K562 (cell line): ENCODE measurements around the gene SH2D3A. TPM values are rescaled to one million over a fixed set of nuclear protein-coding genes. Genes with fewer than 3 reads are reported as not detected.

Experiments
- CBX3 ChIP-seq, 2 experiments: IDR thresholded peaks; 1 replicate in 1 of 2; 2 replicates in 1 of 2; pipeline ENCODE4 v1.6.1; 2012; ENCODE audit warnings: inconsistent platforms in 2 of 2, low read length in 2 of 2, borderline replicate concordance in 1 of 2, control low read depth in 1 of 2
- JUND ChIP-seq, 2 experiments: IDR thresholded peaks; 2 replicates in 1 of 2; 3 replicates in 1 of 2; pipeline ENCODE4 v1.6.1; 2011; ENCODE audit warnings: borderline replicate concordance in 2 of 2, low read depth in 2 of 2, low read length in 2 of 2, improper control_type of control experiment in 1 of 2, missing biosample characterization in 1 of 2, missing genetic modification characterization in 1 of 2, missing genetic modification reagents in 1 of 2
- MYBL2 ChIP-seq, 2 experiments: fragments of 450-650 bp in 1 of 2; sonication (generic) in 1 of 2; formaldehyde crosslinking in 1 of 2; IDR thresholded peaks; 2 replicates each; pipeline versions ENCODE4 v1.6.1 to v1.8.1; 2017 to 2022; ENCODE audit warnings: borderline replicate concordance in 1 of 2, inconsistent platforms in 1 of 2, low read depth in 1 of 2, mild to moderate bottlenecking in 1 of 2, missing genetic modification reagents in 1 of 2, moderate library complexity in 1 of 2
- PREB ChIP-seq: sonication (generic); formaldehyde crosslinking; IDR thresholded peaks from 2 replicates; pipeline ENCODE4 v1.8.1; 2023; ENCODE audit warnings: mild to moderate bottlenecking, missing genetic modification reagents
- SMARCB1 ChIP-seq: IDR thresholded peaks from 2 replicates; pipeline ENCODE4 v1.6.1; 2011; ENCODE audit warnings: improper control_type of control experiment, low read depth; ENCODE audit not compliant: insufficient read length
- ZFP1 ChIP-seq: fragments of 450-650 bp; formaldehyde crosslinking; IDR thresholded peaks from 2 replicates; pipeline ENCODE4 v1.4.0; 2020; ENCODE audit warnings: mild to moderate bottlenecking, mixed read lengths
- ZNF143 ChIP-seq: sonication (generic); formaldehyde crosslinking; IDR thresholded peaks from 2 replicates; pipeline ENCODE4 v1.9.0; 2022; ENCODE audit warnings: mild to moderate bottlenecking, missing genetic modification reagents
- ZNF766 ChIP-seq: fragments of 200-800 bp; sonication (Bioruptor generic); conservative IDR thresholded peaks from 2 replicates; pipeline ENCODE4 v1.6.1; 2016; ENCODE audit warnings: missing genetic modification characterization, missing compliant biosample characterization
- polyA plus RNA-seq, 8 experiments: library from polyadenylated mRNA; depleted of rRNA in 4 of 8; stranded (reverse) in 5 of 8; unstranded in 3 of 8; fragments of >200 nt; fragmentation: Nextera tagmentation in 2 of 8; fragmentation: Illumina TruSeq in 1 of 8; extraction: Ambion mirVana in 2 of 8; extraction: Trizol in 1 of 8; gene quantifications; 2 replicates each; pipeline versions ENCODE4 v1.2.1 to v1.2.3, GENCODE V29; 2011 to 2014; ENCODE audit warnings: inconsistent platforms in 1 of 8, missing spikeins in 1 of 8
- total RNA-seq, 7 experiments: library from RNA; depleted of rRNA in 6 of 7; stranded (reverse); fragments of >200 nt in 6 of 7; fragmentation: Illumina TruSeq in 2 of 7; extraction: Trizol in 2 of 7; gene quantifications; 2 replicates each; pipeline versions ENCODE4 v1.2.1 to v1.2.3, GENCODE V29; 2011 to 2021; ENCODE audit warnings: low replicate concordance in 1 of 7
- TF ChIP-seq, protein P1 (sequence below): fragments of 250-450 bp; sonication (Bioruptor Pico); IDR thresholded peaks from 2 replicates; pipeline ENCODE4 v1.4.0; 2020; ENCODE audit warnings: mild to moderate bottlenecking, moderate library complexity, borderline replicate concordance
- TF ChIP-seq, protein P2 (sequence below): fragments of 450-650 bp; IDR thresholded peaks from one replicate; pipeline ENCODE4 v1.6.1; 2018; ENCODE audit warnings: mild to moderate bottlenecking, moderate library complexity; ENCODE audit not compliant: partially characterized antibody
- TF ChIP-seq, protein P3 (sequence below): fragments of 450-650 bp; IDR thresholded peaks from 2 replicates; pipeline ENCODE4 v1.6.1; 2016; ENCODE audit warnings: borderline replicate concordance
- TF ChIP-seq, protein P4 (sequence below), 2 experiments: fragments of 200-800 bp in 1 of 2; sonication (Bioruptor generic) in 1 of 2; sonication (generic) in 1 of 2; formaldehyde crosslinking in 1 of 2; IDR thresholded peaks in 1 of 2; conservative IDR thresholded peaks in 1 of 2; 2 replicates each; pipeline versions ENCODE4 v1.5.0 to v1.6.1; 2016 to 2020; ENCODE audit warnings: missing compliant biosample characterization in 1 of 2, missing genetic modification characterization in 1 of 2, missing genetic modification reagents in 1 of 2

Gene SH2D3A
- total and polyA plus RNA-seq, 9 of the 15 experiments (the other 6 are each of a cell fraction or from before 2014, with no cell fraction given), result 0.75 to 26.3 (median 8.9) TPM

- TF ChIP-seq PREB (CRISPR knock-in tag) (no peak), ZFP1 (no peak), JUND (IDR thresholded peaks at IDR 0.05; ENCODE audit: borderline replicate concordance, low read depth, low read length) (peak; percentile 31; the same call in 1 of the 2 replicates), JUND (tag; IDR thresholded peaks at IDR 0.05; ENCODE audit: borderline replicate concordance, low read depth, low read length) (no peak), SMARCB1 (no peak), MYBL2 (IDR thresholded peaks at IDR 0.05; ENCODE audit: low read depth) (no peak), MYBL2 (CRISPR knock-in tag; IDR thresholded peaks at IDR 0.05; ENCODE audit: borderline replicate concordance) (no peak), ZNF766 (peak; percentile 65; the same call in 1 of the 2 replicates), ZNF143 (CRISPR knock-in tag) (peak; percentile 74), CBX3 (IDR thresholded peaks at IDR 0.05; ENCODE audit: borderline replicate concordance in 1 of 2, low read length in 2 of 2) (peak in 1 of 2 experiments; percentile 51; a peak in 1 of 3 replicates)
- TF ChIP-seq, protein P1, sequence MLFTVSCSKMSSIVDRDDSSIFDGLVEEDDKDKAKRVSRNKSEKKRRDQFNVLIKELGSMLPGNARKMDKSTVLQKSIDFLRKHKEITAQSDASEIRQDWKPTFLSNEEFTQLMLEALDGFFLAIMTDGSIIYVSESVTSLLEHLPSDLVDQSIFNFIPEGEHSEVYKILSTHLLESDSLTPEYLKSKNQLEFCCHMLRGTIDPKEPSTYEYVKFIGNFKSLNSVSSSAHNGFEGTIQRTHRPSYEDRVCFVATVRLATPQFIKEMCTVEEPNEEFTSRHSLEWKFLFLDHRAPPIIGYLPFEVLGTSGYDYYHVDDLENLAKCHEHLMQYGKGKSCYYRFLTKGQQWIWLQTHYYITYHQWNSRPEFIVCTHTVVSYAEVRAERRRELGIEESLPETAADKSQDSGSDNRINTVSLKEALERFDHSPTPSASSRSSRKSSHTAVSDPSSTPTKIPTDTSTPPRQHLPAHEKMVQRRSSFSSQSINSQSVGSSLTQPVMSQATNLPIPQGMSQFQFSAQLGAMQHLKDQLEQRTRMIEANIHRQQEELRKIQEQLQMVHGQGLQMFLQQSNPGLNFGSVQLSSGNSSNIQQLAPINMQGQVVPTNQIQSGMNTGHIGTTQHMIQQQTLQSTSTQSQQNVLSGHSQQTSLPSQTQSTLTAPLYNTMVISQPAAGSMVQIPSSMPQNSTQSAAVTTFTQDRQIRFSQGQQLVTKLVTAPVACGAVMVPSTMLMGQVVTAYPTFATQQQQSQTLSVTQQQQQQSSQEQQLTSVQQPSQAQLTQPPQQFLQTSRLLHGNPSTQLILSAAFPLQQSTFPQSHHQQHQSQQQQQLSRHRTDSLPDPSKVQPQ (CRISPR knock-in tag), result no peak
- TF ChIP-seq, protein P2, sequence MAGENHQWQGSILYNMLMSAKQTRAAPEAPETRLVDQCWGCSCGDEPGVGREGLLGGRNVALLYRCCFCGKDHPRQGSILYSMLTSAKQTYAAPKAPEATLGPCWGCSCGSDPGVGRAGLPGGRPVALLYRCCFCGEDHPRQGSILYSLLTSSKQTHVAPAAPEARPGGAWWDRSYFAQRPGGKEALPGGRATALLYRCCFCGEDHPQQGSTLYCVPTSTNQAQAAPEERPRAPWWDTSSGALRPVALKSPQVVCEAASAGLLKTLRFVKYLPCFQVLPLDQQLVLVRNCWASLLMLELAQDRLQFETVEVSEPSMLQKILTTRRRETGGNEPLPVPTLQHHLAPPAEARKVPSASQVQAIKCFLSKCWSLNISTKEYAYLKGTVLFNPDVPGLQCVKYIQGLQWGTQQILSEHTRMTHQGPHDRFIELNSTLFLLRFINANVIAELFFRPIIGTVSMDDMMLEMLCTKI, result no peak
- TF ChIP-seq, protein P3, sequence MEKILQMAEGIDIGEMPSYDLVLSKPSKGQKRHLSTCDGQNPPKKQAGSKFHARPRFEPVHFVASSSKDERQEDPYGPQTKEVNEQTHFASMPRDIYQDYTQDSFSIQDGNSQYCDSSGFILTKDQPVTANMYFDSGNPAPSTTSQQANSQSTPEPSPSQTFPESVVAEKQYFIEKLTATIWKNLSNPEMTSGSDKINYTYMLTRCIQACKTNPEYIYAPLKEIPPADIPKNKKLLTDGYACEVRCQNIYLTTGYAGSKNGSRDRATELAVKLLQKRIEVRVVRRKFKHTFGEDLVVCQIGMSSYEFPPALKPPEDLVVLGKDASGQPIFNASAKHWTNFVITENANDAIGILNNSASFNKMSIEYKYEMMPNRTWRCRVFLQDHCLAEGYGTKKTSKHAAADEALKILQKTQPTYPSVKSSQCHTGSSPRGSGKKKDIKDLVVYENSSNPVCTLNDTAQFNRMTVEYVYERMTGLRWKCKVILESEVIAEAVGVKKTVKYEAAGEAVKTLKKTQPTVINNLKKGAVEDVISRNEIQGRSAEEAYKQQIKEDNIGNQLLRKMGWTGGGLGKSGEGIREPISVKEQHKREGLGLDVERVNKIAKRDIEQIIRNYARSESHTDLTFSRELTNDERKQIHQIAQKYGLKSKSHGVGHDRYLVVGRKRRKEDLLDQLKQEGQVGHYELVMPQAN, result no peak
- TF ChIP-seq, protein P4, sequence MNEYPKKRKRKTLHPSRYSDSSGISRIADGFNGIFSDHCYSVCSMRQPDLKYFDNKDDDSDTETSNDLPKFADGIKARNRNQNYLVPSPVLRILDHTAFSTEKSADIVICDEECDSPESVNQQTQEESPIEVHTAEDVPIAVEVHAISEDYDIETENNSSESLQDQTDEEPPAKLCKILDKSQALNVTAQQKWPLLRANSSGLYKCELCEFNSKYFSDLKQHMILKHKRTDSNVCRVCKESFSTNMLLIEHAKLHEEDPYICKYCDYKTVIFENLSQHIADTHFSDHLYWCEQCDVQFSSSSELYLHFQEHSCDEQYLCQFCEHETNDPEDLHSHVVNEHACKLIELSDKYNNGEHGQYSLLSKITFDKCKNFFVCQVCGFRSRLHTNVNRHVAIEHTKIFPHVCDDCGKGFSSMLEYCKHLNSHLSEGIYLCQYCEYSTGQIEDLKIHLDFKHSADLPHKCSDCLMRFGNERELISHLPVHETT (CRISPR knock-in tag; conservative IDR thresholded peaks at IDR 0.05 in 1 of 2, IDR thresholded peaks at IDR 0.05 in 1 of 2), result no peak
Observed at GRCh38 chr19:6794686-6795431, 27.6 kb upstream of the SH2D3A start (continued).
